HepG2 (cell line): ENCODE data around the gene ASIC3.

Source experiments
- HOXA7 ChIP-seq: sonication (generic); formaldehyde crosslinking; IDR thresholded peaks from 2 replicates; pipeline ENCODE4 v1.8.1; 2022; ENCODE audit warnings: mild to moderate bottlenecking, missing genetic modification reagents, moderate library complexity
- TF ChIP-seq, protein P1 (sequence below): sonication (generic); formaldehyde crosslinking; IDR thresholded peaks from 2 replicates; pipeline ENCODE4 v1.5.1; 2020; ENCODE audit warnings: mild to moderate bottlenecking, missing genetic modification reagents, moderate library complexity

GRCh38 chr7:151085691-151086620, 37.6 kb downstream of the ASIC3 start, which contains the start of gene AGAP3:
- TF ChIP-seq, protein P1, sequence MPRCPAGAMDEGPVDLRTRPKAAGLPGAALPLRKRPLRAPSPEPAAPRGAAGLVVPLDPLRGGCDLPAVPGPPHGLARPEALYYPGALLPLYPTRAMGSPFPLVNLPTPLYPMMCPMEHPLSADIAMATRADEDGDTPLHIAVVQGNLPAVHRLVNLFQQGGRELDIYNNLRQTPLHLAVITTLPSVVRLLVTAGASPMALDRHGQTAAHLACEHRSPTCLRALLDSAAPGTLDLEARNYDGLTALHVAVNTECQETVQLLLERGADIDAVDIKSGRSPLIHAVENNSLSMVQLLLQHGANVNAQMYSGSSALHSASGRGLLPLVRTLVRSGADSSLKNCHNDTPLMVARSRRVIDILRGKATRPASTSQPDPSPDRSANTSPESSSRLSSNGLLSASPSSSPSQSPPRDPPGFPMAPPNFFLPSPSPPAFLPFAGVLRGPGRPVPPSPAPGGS: 0 out of 2 replicates have a peak, but pooled peaks have one; percentile 69
- TF ChIP-seq HOXA7: peak; percentile 23; the same call in 1 of the 2 replicates
